ENCODE data around the gene TMEM255B.
"Not testable (repeated sequence)": the region's sequence is repeated elsewhere in the genome, so short reads cannot be mapped to it uniquely, and the experiment has no call there.

The TMEM255B gene

DNA sequence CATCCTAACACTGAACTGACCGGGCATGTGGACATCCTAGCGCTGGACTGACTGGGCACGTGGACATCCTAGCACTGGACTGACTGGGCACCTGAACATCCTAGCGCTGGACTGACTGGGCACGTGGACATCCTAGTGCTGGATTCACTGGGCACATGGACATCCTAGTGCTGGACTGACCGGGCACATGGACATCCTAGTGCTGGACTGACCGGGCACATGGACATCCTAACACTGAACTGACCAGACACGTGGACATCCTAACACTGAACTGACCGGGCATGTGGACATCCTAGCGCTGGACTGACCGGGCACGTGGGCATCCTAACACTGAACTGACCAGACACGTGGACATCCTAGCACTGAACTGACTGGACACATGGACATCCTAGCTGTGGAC lies 30.9 kb downstream of the TMEM255B start:
- not testable (repeated sequence) for DNase-seq

DNA sequence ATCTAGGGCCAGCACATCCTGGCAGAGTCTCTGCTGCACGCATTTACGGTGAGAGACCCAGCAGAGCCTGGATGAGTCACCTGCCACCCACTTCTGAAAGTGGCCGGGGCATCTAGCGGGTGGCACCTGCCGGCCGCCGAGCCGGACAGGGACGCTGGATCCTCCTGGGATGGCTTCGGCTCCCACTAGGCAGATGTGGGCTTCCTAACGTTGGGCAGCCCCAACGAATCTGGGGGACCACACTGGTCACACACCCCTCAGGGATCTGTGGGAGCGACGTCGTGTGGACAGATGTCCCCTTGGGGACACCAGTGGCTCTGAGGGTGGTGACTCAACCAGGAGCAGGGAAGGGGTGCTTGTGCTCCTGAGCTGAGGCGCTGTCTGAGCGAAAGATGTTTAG lies 32.2 kb downstream of the TMEM255B start:
- DNase-seq = no peak

DNA sequence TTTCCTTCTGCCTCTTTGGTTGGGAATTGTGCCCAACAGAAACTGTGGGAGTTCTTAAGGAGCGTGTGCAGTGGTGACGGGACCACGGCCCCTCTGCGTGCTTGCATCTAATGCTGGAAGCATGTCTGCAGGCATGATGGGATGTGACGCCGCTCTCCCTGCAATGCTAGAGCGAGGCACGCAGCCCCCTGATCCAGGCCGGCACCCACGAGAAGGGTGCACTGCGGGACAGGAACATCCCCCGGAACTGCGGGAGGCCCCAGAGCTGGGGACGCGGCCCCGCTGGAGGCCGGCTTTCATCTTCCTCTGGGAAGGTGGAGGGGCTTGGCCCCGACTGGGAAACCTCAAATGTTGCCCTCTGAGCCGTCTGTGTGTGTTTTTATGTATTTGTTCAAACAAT lies 32.7 kb downstream of the TMEM255B start:
- DNase-seq = no peak

DNA sequence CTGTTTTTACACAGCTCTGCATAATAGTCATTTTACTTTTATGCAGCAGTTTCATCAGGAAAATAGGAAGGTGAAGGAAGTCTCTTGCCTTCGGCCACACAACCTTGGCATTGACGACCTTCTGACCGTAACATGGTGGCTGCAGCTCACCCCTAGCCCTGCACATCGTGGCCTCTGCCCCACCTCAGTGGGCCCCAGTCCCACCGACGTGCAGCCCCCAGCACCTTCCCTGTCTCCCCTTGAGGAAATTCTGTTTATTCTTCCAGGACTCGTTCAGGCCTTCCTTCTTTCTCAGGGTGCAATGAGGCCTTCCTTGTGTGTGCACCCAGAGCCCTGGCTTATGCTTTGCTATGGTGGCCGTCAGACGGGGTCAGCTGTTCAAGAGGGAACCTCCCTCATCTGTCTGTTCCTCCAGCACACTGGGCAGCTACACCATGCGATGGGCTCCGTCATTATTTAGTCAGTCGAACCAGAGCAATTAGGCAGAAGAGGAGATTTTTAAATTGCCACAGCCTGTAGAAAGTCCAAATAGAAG lies 33.3 kb downstream of the TMEM255B start:
- no peak for DNase-seq

DNA sequence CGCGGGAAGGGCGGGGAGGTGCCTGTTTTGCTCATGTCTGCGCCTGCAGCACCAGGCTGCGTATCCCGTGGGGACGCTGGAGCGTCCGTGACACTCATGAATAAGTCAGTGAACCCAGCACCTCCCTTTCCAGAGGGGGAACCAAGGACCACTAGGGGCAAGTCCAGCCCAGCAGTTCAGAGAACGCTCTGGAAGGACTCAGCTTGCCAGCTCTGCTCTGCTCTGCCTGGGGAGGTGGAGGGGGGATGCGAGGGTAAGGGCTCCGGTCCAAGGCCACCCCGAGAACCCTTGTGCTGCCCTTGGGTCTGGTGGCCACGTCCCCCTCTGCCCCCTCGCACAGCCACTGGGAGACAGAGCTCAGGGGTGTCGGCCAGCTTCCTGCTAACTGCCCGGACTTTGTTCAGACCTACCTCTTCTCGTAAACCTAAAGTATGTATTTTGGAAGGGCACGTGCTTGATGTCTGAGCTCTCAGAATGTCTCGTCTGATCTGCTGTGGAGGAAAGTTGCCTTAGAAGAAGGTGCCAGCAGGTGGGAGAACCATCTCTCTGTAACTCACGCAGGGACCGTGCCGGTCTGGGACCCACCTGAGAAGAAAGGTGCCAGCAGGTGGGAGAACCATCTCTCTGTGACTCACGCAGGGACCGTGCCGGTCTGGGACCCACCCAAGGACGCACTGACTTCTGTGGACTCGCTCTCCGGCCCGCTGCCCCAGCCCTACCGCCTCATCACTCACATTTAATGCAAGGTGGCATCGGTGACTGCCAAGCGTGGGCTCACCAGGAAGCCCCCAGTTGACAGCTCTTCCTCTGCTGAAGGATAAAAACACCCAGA lies 34.1 kb downstream of the TMEM255B start:
- no peak for DNase-seq

DNA sequence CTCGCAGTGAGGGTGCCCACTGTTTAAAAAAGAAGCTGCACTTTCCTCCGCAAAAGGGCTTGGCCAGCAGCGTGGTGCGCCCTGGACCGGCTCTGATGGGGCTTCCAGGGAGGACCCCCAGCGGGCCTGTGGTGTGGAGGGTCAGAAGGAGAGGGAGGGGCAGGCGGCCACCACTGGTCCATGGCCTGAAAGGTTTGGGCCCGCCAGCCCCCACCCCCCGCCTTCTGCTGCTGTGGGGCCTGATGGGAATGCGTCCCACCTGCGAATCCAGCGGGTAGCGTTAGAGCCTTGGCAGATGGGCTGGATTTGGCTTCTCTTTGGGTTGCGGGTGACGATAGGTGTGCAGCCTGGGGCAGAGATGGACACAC lies 34.7 kb downstream of the TMEM255B start:
- no peak for DNase-seq

DNA sequence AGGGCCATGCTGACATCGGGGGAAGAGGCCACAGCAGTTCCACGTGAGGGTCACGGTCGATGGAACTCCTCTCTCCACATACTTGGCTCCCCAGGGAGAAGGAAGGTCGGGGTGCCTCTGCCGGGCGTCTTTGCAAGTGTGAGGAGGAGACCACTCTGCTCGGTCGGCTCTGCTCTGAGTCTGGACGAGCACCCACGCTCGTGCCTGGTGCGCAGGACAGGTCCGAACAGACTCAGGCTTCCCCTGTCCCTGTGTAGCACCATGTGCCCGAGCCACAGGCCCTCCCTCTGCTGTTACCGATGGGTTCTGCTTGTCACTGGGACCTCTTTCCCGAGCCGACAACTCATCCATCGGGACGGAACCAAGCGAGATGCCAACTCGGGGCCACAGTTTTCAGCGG lies 35.1 kb downstream of the TMEM255B start:
- DNase-seq = no peak

DNA sequence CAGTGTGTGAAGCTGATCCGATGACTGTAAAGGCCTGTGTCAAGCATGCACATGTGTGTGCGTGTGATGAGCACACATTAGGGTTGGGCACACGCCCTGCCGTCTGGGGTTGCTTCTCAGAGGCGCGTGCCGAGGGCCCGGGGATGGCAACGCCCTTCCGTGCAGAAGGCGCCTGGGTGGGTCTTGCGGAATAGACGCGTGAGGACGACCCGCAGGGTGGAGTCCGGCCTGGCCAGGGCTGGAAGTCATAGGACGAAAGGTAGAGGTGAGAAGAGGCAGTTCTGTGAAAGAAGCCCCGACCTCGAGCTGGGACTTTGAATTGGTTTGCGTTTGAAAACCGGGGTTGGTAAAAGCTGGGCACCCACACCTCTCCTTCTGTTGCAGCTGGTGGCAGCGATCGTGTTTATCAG lies 35.7 kb downstream of the TMEM255B start:
- no peak for DNase-seq

DNA sequence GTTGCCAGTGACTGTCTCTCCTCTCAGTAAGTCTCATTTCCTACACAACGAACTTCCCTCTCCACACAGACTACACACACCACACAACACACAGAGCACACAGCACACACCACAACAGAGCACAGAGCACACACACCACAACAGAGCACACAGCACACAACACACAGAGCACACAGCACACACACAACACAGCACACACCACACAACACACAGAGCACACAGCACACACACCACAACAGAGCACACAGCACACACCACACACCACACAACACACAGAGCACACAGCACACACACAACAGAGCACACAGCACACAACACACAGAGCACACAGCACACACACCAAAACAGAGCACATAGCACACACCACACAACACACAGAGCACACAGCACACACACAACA lies 36.3 kb downstream of the TMEM255B start:
- not testable (repeated sequence) for DNase-seq

DNA sequence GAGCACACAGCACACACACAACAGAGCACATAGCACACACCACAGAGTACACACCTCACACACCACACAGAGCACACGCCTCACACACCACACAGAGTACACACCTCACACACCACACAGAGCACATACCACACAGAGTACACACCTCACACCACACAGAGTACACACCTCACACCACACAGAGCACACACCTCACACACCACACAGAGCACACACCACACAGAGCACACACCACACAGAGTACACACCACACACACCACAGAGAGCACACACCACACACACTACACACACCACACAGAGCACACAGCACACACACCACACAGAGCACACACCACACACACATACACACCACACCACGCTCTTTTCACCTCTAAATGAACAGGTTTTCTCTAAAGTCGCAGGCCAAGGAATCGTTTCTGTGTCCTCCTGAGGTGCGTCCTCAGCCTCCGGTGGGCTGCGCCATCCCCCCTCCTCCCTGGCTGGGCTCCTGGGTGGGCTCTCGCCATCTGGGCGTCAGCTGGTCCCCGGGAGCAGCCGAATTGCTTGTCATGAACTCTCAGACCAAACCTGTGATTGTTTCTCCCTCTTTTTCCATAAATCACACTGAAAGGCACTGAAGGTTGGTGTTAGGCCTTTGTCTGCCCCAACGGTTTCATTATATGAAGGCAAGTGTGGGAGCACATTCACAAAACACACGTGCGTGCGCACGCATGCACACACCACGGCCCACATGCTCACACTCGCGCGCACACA lies 37.4 kb downstream of the TMEM255B start:
- no peak for DNase-seq

DNA sequence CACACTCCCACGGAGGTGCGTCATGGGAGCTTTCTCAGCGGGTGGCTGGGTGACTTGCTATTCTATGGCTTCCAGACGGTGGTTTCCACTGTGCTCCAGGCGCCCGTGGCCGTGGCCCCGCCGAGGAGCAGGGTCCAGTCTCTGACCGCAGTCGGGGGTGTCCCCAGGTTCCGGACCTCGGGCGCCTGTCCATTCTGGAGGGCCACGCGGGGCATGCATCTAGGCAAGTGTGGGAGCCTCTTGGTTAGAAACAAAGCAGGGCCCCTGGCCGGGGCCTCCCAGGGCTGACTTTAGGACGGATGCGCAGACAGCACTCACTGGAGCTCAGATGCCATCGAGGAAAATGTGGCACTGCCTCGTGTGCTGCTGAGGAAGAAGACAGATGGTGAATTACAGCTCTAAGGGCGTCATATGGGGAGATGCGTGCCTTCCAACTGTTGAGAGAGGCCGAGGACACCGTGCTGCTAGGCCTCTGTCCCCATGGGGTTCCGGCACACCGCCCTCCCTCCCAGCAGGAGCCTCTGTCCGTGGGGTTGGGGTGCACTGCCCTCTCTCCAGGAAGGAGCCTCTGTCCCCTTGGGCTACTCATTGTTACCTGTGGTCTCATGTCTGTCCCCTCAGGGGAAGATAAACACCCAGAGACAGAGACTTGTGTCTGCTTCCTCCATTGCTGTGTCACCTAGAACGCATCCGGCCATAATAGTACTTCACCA lies 38.1 kb downstream of the TMEM255B start:
- DNase-seq = no peak

DNA sequence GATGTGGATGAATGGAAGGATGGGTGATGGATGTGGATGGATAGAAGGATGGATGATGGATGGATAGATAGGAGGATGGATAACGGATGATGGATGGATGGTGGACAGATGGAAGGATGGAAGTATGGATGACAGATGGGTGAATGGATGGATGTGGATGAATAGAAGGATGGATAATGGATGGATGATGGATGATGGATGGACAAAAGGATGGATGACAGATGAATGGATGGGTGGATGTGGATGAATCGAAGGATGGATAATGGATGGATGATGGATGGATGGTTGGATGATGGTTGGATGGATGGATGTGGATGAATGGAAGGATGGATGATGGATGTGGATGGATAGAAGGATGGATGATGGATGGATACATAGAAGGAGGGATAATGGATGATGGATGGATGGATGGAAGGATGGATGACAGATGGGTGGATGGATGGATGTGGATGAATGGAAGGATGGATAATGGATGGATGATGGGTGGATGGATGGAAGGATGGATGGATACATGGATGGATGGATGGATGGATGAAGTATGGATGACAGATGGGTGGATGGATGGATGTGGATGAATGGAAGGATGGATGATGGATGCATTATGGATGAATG lies 39.3 kb downstream of the TMEM255B start:
- DNase-seq = no peak

DNA sequence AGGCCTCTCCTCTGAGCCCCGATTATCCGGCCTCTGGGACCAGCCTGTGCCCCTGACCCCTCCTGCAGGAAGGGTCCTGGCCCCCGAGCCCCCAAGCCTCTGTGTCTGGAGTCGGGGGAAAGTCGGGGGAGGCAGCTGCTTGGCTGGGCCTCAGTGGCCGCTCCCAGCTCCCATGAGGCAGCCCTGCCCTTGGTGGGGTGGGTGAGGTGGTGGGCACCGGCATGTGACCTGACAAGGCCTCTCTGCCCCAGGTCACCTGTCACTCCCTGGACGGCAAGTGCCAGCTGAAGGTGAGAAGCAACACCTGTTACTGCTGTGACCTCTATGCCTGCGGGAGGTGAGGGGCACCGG lies 41.5 kb downstream of the TMEM255B start:
- DNase-seq = no peak

DNA sequence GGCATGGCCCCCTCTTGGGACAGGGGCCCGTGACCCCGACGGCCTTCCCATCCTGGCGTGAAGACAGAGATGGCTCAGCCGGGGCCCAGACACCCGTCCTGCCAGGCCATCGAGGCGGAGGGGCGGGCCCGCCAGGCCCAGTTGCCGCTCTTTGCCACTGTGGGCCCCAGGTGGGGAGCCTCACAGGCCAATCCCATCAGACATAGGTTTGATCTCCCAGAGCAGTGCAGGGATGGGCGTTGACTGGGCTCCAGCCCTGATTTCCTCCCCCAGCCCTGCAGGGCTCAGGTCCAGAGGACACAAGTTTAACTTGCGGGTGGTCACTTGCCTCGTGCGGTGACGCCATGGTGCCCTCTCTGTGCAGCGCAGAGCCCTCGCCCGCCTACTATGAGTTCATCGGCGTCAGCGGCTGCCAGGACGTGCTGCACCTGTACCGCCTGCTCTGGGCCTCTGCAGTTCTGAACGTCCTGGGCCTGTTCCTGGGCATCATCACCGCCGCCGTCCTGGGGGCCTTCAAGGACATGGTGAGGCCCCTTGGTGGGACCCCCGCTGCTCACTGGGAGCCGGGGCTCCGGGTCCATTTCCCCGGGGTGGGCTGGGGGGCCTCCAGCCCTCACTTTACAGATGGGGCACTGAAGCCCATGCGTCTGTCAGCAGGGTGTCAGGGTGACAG lies 42.4 kb downstream of the TMEM255B start:
- DNase-seq = no peak

DNA sequence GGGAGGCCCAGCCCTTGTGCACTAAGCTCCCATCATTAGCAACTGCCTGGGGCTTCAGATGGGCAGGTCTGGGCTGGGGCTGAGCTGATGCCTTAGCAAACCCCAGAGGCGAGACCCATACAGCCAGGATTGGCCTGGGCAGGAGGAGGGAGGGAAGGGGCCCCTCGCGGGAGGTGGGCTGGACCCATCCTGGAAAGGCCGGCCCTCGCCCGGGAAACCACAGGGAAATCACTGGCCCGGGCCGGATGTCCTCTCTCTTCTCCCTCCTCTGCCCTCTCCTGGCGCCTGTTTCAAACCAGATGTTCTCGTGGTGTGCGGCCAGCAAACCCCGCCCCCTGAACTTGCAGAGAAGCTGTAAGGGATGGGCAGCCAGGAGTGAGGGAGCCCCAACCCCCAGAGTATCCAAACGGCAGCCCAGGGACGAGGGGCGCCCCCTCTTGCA lies 43.1 kb downstream of the TMEM255B start:
- DNase-seq = peak; percentile 55 to 77

DNA sequence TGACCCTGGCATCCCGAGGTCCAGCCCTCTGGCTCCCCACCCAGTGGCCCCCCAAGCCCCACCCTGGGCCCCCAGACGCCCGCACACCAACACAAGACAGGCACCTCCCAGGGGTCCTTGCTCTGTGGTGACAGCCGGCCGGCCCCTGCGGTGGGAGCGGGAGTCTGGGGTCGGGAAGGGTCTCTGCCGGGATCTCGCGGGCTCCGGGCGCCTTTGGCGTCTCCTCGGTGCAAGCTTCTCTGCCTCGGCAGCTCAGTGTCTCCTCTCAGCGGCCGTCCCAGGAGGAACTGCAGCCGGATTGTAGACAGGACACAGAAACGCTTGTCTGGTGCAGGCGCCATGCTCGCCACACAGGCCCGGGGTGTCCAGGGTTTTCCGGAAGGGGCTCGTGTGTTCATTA lies 43.7 kb downstream of the TMEM255B start:
- DNase-seq = no peak

DNA sequence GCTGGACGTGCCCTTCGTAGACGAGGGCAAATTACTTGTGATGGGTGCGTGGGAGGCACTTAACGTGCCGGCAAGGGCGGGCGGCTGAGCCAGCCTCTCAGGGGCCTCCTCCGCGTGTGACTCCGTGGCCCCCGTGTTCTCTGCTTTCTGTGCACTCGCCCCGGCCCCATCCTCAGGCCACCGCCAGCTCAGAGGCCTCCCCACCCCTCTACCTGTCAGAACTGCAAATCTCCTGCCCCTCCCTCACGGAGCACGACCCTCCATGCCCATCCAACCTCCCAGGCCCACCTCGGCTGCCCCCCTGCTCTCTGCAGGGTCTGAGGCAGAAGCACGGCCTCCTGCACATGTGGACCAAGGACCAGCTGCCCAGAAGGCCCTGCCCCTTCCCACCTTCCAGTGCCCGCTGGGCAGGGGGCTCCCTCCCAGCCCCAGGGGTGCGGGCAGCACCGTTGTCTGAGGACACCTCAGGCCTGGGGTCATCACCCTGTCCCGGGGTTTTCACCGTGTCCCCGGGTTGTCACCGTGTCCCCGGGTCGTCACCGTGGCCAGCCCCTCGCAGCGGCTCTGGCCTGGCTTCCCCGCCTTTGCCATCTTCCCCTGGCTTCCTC lies 44.5 kb downstream of the TMEM255B start:
- DNase-seq = no peak

DNA sequence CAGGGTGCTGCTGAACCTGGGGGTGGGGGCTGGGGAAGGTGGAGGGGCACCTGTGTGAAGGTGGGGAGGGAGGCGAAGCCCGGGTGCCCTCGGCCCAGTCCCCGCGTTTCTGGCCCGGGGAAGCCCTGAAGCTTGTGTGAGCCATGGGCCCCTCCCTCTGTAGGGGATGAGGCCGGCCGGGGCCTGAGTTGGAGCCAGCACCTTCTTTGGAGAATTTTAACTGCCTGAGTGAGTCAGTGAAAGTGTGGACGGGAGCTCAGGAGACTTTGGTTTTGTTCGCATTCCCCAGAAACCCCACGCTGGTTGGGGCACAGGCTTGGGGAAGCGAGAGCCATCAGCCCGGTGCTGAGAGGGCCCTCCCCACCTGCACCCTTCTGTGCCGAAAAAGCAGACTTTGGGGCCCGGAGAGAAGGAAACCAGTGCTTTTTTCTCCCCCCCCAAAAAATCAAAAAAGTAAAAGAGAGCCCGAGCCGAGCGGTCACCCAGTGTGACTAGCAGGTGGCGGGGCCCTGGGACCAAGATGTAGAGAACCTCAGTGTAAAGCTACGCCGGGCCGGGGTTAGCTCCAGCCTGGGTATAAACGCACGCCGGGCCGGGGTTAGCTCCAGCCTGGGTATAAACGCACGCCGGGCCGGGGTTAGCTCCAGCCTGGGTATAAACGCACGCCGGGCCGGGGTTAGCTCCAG lies 45.1 kb downstream of the TMEM255B start:
- DNase-seq = no peak

DNA sequence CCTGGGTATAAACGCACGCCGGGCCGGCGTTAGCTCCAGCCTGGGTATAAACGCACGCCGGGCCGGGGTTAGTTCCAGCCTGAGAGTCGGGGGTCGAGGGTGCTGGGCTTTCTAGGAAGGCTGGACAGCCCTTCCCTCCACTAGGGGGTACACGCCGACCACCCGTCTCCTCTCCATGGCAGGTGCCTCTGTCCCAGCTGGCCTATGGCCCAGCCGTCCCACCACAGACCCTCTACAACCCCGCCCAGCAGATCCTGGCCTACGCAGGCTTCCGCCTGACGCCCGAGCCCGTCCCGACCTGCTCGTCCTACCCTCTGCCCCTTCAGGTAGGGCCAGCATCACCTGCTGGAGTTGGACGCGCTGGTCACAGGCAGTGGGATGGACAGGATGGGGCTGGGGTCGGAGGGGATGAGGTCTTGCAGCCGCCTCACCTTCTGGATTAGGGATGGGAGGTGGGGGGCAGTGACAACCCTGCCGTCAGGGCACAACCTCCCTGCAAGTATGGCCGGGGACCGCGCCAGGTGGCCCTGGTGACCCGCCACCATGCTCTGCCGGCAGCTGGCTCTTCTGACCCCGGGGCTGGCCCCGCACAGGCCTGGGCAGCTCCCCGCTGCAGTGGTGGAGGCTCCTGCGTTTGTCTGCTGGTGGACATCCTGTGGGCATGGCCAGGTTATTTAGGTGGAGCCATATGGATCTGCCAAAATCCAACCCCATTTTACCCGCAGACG lies 45.8 kb downstream of the TMEM255B start:
- DNase-seq = no peak

DNA sequence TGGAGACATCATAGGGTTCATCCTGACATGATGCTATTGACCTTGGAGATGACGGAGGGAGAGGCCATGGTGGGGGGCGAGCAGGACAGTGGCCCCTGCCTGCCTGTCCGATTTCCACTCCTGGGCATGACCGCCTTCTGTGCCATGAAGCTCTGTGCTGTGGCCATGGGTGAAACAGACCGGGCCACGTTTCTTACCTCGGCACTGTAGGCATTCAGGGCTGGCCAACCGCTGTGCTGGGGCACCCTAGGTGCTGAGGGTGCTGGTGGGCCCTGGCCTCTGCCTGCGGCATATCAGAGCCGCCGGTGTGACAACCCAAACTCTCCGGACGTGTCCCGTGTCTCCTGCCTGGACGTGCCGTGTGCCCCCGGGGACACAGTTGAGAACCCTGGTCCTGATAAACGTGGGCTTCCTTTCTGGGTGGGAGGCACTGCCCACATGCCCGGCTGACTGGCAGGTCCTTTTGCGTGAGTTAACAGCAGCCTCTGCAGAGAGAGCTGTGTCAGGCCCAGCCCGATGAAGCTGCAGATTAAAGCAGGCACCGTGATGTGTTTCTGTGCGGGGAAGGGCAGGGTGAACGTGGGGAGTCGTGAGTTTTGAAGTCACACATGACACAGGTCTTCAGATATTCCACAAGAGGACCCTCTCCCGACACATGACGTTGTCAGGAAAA lies 46.5 kb downstream of the TMEM255B start:
- DNase-seq = no peak

Data from NCI-H524 (cell line).